ENCODE measurements around the gene CHRNA4.

The CHRNA4 gene

GRCh38 chr20:63328718-63329275 lies 32.4 kb downstream of the CHRNA4 start:
- Histone ChIP-seq H3K27me3 (replicated peaks; ENCODE audit: control insufficient read depth, insufficient read depth, low read length) (no peaks in the 10 kb centered on the region), H3K36me3 (ENCODE audit: control insufficient read depth, insufficient read depth, low read length) (no peaks in the 10 kb centered on the region), H3K4me3 (replicated peaks; ENCODE audit: low read depth, low read length) (no peak overlapping the region)
- DNase-seq (ENCODE audit: extremely low read depth, insufficient read length), result no peak
- TF ChIP-seq CTCF (IDR thresholded peaks at IDR 0.05; ENCODE audit: insufficient read depth, low read length, poor library complexity, severe bottlenecking), result no peak

GRCh38 chr20:63328026-63328700 lies 33.0 kb downstream of the CHRNA4 start:
- H3K36me3 ChIP-seq (ENCODE audit: control insufficient read depth, insufficient read depth, low read length), result no peaks in the 10 kb centered on the region

GRCh38 chr20:63327231-63327745 lies 33.9 kb downstream of the CHRNA4 start:
- H3K36me3 ChIP-seq (ENCODE audit: control insufficient read depth, insufficient read depth, low read length), result no peaks in the 10 kb centered on the region
- no peak for TF ChIP-seq CTCF (IDR thresholded peaks at IDR 0.05; ENCODE audit: insufficient read depth, low read length, poor library complexity, severe bottlenecking)
- no peak overlapping the region for H3K4me3 ChIP-seq (replicated peaks; ENCODE audit: low read depth, low read length)
- H3K27me3 ChIP-seq (replicated peaks; ENCODE audit: control insufficient read depth, insufficient read depth, low read length), result no peaks in the 10 kb centered on the region
- no peak for DNase-seq (ENCODE audit: extremely low read depth, insufficient read length)

More at GRCh38 chr20:63328026-63328700, 33.0 kb downstream of the CHRNA4 start:
- no peak for DNase-seq (ENCODE audit: extremely low read depth, insufficient read length)
- no peaks in the 10 kb centered on the region for H3K27me3 ChIP-seq (replicated peaks; ENCODE audit: control insufficient read depth, insufficient read depth, low read length)
- H3K4me3 ChIP-seq (replicated peaks; ENCODE audit: low read depth, low read length), result no peak overlapping the region
- TF ChIP-seq CTCF (IDR thresholded peaks at IDR 0.05; ENCODE audit: insufficient read depth, low read length, poor library complexity, severe bottlenecking), result no peak

- no peak overlapping the region for H3K4me3 ChIP-seq (replicated peaks; ENCODE audit: low read depth, low read length)
- TF ChIP-seq CTCF (IDR thresholded peaks at IDR 0.05; ENCODE audit: insufficient read depth, low read length, poor library complexity, severe bottlenecking), result no peak
Observed at GRCh38 chr20:63326314-63327230, 34.6 kb downstream of the CHRNA4 start.

GRCh38 chr20:63325554-63326313 lies 35.4 kb downstream of the CHRNA4 start:
- no peak overlapping the region for H3K4me3 ChIP-seq (replicated peaks; ENCODE audit: low read depth, low read length)

More at GRCh38 chr20:63326314-63327230, 34.6 kb downstream of the CHRNA4 start:
- H3K36me3 ChIP-seq (ENCODE audit: control insufficient read depth, insufficient read depth, low read length), result no peaks in the 10 kb centered on the region
- H3K27me3 ChIP-seq (replicated peaks; ENCODE audit: control insufficient read depth, insufficient read depth, low read length), result no peaks in the 10 kb centered on the region
- no peak for DNase-seq (ENCODE audit: extremely low read depth, insufficient read length)

More at GRCh38 chr20:63325554-63326313, 35.4 kb downstream of the CHRNA4 start:
- DNase-seq (ENCODE audit: extremely low read depth, insufficient read length), result no peak
- Histone ChIP-seq H3K36me3 (ENCODE audit: control insufficient read depth, insufficient read depth, low read length) (no peaks in the 10 kb centered on the region), H3K27me3 (replicated peaks; ENCODE audit: control insufficient read depth, insufficient read depth, low read length) (no peaks in the 10 kb centered on the region)
- no peak for TF ChIP-seq CTCF (IDR thresholded peaks at IDR 0.05; ENCODE audit: insufficient read depth, low read length, poor library complexity, severe bottlenecking)
